CD14-positive monocyte (primary cell): ENCODE data around the gene TMEM141. TPM values are rescaled to one million over a fixed set of nuclear protein-coding genes. Genes with fewer than 3 reads are reported as not detected.
"Not testable (repeated sequence)": the region's sequence is repeated elsewhere in the genome, so short reads cannot be mapped to it uniquely, and the experiment has no call there.

ENCODE experiments used
- DNase-seq, 3 donors: peaks; one replicate each; pipeline ENCODE4 v3.0.0-alpha.2; 2011 to 2022
- H2AFZ ChIP-seq: 2 replicates; pipeline ENCODE4 v1.6.0; 2012; ENCODE audit warnings: mild to moderate bottlenecking, low read depth, low read length, inconsistent platforms; ENCODE audit not compliant: insufficient read depth, poor library complexity, severe bottlenecking
- H3K27ac ChIP-seq, 2 donors: 1 replicate in 1 of 2; 2 replicates in 1 of 2; pipeline ENCODE4 v1.5.1; 2012 to 2013; ENCODE audit warnings: low read length in 2 of 2, control low read depth in 1 of 2, inconsistent platforms in 1 of 2, low read depth in 1 of 2, mild to moderate bottlenecking in 1 of 2
- H3K27me3 ChIP-seq, 2 donors: one replicate each; pipeline versions ENCODE4 v1.6.0 to v1.6.1; 2011 to 2013; ENCODE audit warnings: low read length in 2 of 2; ENCODE audit not compliant: control insufficient read depth in 2 of 2, insufficient read depth in 2 of 2
- H3K36me3 ChIP-seq, 2 donors: replicated peaks in 1 of 2; 1 replicate in 1 of 2; 2 replicates in 1 of 2; pipeline versions ENCODE4 v1.5.1 to v1.6.1; 2012 to 2013; ENCODE audit warnings: low read length in 2 of 2, control low read depth in 1 of 2, inconsistent platforms in 1 of 2, mild to moderate bottlenecking in 1 of 2; ENCODE audit not compliant: insufficient read depth in 2 of 2, control insufficient read depth in 1 of 2
- H3K4me1 ChIP-seq, 2 donors: 1 replicate in 1 of 2; 2 replicates in 1 of 2; pipeline versions ENCODE4 v1.5.1 to v1.6.1; 2012 to 2013; ENCODE audit warnings: low read length in 2 of 2, control low read depth in 1 of 2, inconsistent platforms in 1 of 2, mild to moderate bottlenecking in 1 of 2, moderate library complexity in 1 of 2; ENCODE audit not compliant: insufficient read depth in 2 of 2, control insufficient read depth in 1 of 2
- H3K4me2 ChIP-seq: replicated peaks from 2 replicates; pipeline ENCODE3; 2012; ENCODE audit warnings: low read length, moderate library complexity, mild to moderate bottlenecking; ENCODE audit not compliant: poor library complexity, severe bottlenecking; ENCODE audit errors: extremely low read depth
- H3K4me3 ChIP-seq, 3 experiments: fragments of 200-600 bp in 1 of 3; sonication (generic) in 1 of 3; replicated peaks in 1 of 3; 1 replicate in 2 of 3; 2 replicates in 1 of 3; pipeline ENCODE4 v1.5.1; 2011 to 2013; ENCODE audit warnings: low read length in 3 of 3, mild to moderate bottlenecking in 3 of 3, control low read depth in 2 of 3, low read depth in 2 of 3, inconsistent platforms in 1 of 3, moderate library complexity in 1 of 3
- H3K79me2 ChIP-seq: 2 replicates; pipeline ENCODE4 v1.6.0; 2012; ENCODE audit warnings: mild to moderate bottlenecking, control low read depth, inconsistent platforms, low read length, moderate library complexity; ENCODE audit not compliant: insufficient read depth
- H3K9ac ChIP-seq: 2 replicates; pipeline ENCODE4 v1.6.0; 2017; ENCODE audit warnings: low read length, mild to moderate bottlenecking; ENCODE audit not compliant: insufficient read depth, poor library complexity, severe bottlenecking
- H3K9me3 ChIP-seq, 2 donors: replicated peaks in 1 of 2; 1 replicate in 1 of 2; 2 replicates in 1 of 2; pipeline versions ENCODE4 v1.5.1 to v1.6.1; 2012 to 2013; ENCODE audit warnings: low read length in 2 of 2, control low read depth in 1 of 2; ENCODE audit not compliant: control insufficient read depth in 1 of 2, insufficient read depth in 1 of 2
- H4K20me1 ChIP-seq: 2 replicates; pipeline ENCODE4 v1.6.0; 2012; ENCODE audit warnings: mild to moderate bottlenecking, low read length, control low read depth, moderate library complexity; ENCODE audit not compliant: insufficient read depth
- H3K27ac Mint-ChIP-seq, 7 donors: one replicate each; pipeline ENCODE4 v1.8.0; 2020; ENCODE audit warnings: mild to moderate bottlenecking in 7 of 7, mixed read lengths in 7 of 7, moderate library complexity in 6 of 7, inconsistent platforms in 2 of 7
- H3K27me3 Mint-ChIP-seq, 3 donors: one replicate each; pipeline ENCODE4 v1.8.0; 2021 to 2022; ENCODE audit warnings: low read depth in 3 of 3, mild to moderate bottlenecking in 3 of 3, mixed read lengths in 3 of 3, moderate library complexity in 3 of 3, inconsistent platforms in 1 of 3
- H3K36me3 Mint-ChIP-seq, 2 donors: one replicate each; pipeline ENCODE4 v1.8.0; 2020; ENCODE audit warnings: mixed read lengths in 2 of 2, inconsistent platforms in 1 of 2, mild to moderate bottlenecking in 1 of 2
- H3K4me1 Mint-ChIP-seq: one replicate; pipeline ENCODE4 v1.8.0; 2020; ENCODE audit warnings: mild to moderate bottlenecking, mixed read lengths
- H3K4me3 Mint-ChIP-seq, 2 donors: one replicate each; pipeline ENCODE4 v1.8.0; 2020; ENCODE audit warnings: mild to moderate bottlenecking in 2 of 2, mixed read lengths in 2 of 2, moderate library complexity in 1 of 2
- H3K9me3 Mint-ChIP-seq, 7 donors: one replicate each; pipeline ENCODE4 v1.8.0; 2020 to 2022; ENCODE audit warnings: mixed read lengths in 7 of 7, mild to moderate bottlenecking in 6 of 7, moderate library complexity in 6 of 7, inconsistent platforms in 2 of 7
- CTCF ChIP-seq: fragments of 200-600 bp; IDR thresholded peaks from one replicate; pipeline ENCODE4 v1.8.0; 2022; ENCODE audit warnings: antibody characterized with exemption, mild to moderate bottlenecking
- WGBS: methylation state at CpG from one replicate; pipeline ENCODE4 v1.1.5; 2013; ENCODE audit warnings: missing lambda C conversion rate; ENCODE audit not compliant: insufficient coverage; 5-methylcytosine and 5-hydroxymethylcytosine counted together
- intact Hi-C, 2 donors: fragments of 100-400 bp; cut with micrococcal nuclease; formaldehyde crosslinking; loops; one replicate each; pipeline versions ENCODE4 v1.15.0 to v1.15.1; 2023
- polyA plus RNA-seq, 3 donors: library from polyadenylated mRNA; depleted of rRNA in 1 of 3; unstranded in 2 of 3; stranded (reverse) in 1 of 3; fragments of 300-500 nt in 2 of 3; fragments of >200 nt in 1 of 3; fragmentation: Illumina TruSeq in 2 of 3; gene quantifications; 1 replicate in 2 of 3; 2 replicates in 1 of 3; pipeline ENCODE4 v1.2.3, GENCODE V29; 2012 to 2021
- small RNA-seq: library from RNA; depleted of rRNA; stranded (forward); fragments of <200 nt; gene quantifications from one replicate; pipeline ENCODE3, GENCODE V24; 2012; ENCODE audit warnings: low read depth; ENCODE audit not compliant: insufficient read length

TMEM141 gene
- polyA plus RNA-seq, 3 donors, result 33.1 to 47.2 (median 39.2) TPM

DNA sequence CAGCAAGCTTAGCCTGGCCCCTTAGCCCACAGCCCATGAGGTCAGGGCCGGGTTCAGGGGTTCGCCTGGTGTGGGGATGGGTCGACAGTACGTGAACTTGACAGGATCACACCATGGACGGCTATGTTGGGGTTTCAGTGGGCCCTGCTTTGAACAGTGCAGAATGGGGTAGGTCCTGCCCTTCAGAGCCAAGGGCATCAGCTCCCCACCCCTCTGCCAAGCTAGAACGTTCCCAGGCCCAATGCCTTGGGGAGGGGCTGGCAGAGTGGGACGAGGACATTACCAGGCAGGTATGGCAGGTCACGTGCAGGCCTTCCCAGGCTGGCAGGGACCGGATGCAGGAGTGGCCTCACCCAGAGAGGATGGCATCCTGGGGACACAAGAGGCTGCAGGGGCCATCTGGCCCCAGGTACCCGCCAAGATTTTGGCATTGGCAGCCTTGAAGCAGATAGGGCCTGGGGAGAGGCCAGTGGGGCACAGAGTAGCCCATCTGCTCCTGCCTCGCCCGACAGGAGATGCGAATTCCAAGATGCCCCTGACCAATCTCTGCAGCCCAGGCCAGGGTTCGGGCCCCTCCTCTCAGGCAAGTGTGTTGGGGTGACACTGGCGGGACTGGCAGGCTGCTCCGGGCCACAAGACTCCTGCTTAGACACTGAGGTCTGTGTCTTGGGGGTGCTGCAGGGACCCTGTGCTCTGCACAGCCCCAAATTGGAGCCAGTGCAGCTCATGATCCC lies 50.7 kb downstream of the TMEM141 start:
- H3K9ac ChIP-seq, H3K9me3 ChIP-seq, H3K27ac Mint-ChIP-seq, H4K20me1 ChIP-seq, H3K79me2 ChIP-seq, DNase-seq, H3K27ac ChIP-seq: not testable (repeated sequence)
- H3K9me3 Mint-ChIP-seq, result peaks cover 0 to 15% (median 9%) of the 10 kb centered on the region in 7 donors
- Histone ChIP-seq H3K4me2 (peak overlapping the region; percentile 72), H3K4me1 (peaks cover 15 to 31% of the 10 kb centered on the region in 2 donors), H3K4me3 (peak overlapping the region in 1 of 3 experiments; percentile 74), H3K36me3 (peaks cover 18 to 22% of the 10 kb centered on the region in 2 donors), H2AFZ (peak overlapping the region; percentile 78), H3K27me3 (peaks cover 12 to 31% of the 10 kb centered on the region in 2 donors)
- peak overlapping the region; percentile 70 to 86 for H3K4me3 Mint-ChIP-seq
- H3K27me3 Mint-ChIP-seq, result peaks cover 21 to 45% (median 32%) of the 10 kb centered on the region in 3 donors
- intact Hi-C loops, result loop anchor here (5.0 to 10.0 kb wide), 3 partner anchors 35 to 190 kb away; partner anchors contain the start of genes C8G (in 1 of the 2), FBXW5 (in 1 of the 2), FUT7 (in 1 of the 2) and RABL6 (in 1 of the 2)
- peaks cover 12% of the 10 kb centered on the region for H3K4me1 Mint-ChIP-seq
- WGBS, result 78% methylated on average over 5 of the region's 16 CpGs
- H3K36me3 Mint-ChIP-seq, result peaks cover 18 to 32% of the 10 kb centered on the region in 2 donors

DNA sequence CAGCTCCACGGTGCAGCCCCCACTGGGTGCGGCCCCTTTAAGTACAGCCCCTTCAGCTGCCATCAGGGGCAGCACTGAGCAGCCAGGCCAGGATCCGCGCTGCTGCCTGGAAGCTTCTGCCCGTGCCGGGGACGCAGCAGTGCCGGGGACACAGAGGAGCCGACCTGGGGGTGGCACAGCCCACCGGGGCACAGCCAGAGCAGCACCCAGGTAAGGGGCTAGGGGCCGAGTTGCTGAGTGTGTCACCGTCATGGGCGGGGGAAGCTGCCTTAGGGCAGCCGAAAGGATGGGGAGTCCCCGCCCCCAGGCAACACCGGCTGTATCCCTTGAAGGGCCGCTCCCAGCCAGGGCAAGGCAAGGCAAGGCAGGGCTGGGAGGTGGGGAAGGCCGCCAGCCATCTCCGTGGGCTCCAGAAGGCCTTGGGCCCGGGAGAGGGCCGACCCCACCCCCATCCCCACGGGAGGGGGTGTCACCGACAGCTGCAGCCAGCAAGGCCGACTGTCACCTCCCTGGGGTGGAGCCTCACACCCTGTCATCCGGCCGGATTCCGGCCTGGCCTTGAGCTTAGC lies 51.3 kb downstream of the TMEM141 start, which contains the start of gene AJM1:
TSS of gene AJM1 (plus strand) at position 99 of the 569 bp plus-strand sequence. CDS start 1,937 bp downstream, outside the sequence.
- peaks cover 24 to 51% (median 37%) of the 10 kb centered on the region in 3 donors for H3K27me3 Mint-ChIP-seq
- H3K4me3 Mint-ChIP-seq, result peak within 1 kb of the TSS; percentile 70 to 86
- intact Hi-C loops, result loop anchor here (5.0 to 10.0 kb wide), 3 partner anchors 35 to 190 kb away; partner anchors contain the start of genes C8G (in 1 of the 2), FBXW5 (in 1 of the 2), FUT7 (in 1 of the 2) and RABL6 (in 1 of the 2)
- peak within 1 kb of the TSS; percentile 78 for H2AFZ ChIP-seq
- peaks cover 18 to 22% of the 10 kb centered on the region in 2 donors for H3K36me3 ChIP-seq
- H3K79me2 ChIP-seq, H3K9me3 ChIP-seq, H3K27ac ChIP-seq, H3K27ac Mint-ChIP-seq, H4K20me1 ChIP-seq: not testable (repeated sequence)
- peaks cover 12 to 36% of the 10 kb centered on the region in 2 donors for H3K27me3 ChIP-seq
- H3K4me1 Mint-ChIP-seq, result peaks cover 15% of the 10 kb centered on the region
- peak within 1 kb of the TSS; percentile 72 for H3K4me2 ChIP-seq
- H3K9ac ChIP-seq, result peak within 1 kb of the TSS; percentile 46
- peaks cover 0 to 15% (median 12%) of the 10 kb centered on the region in 7 donors for H3K9me3 Mint-ChIP-seq
- H3K36me3 Mint-ChIP-seq, result peaks cover 18 to 29% of the 10 kb centered on the region in 2 donors
- peaks cover 19 to 37% of the 10 kb centered on the region in 2 donors for H3K4me1 ChIP-seq
- peak within 1 kb of the TSS; percentile 18 to 74 (median 43) for H3K4me3 ChIP-seq
- peak; percentile 65 to 67 (median 66) for DNase-seq
- under 1% methylated on average over 16 of the region's 27 CpGs for WGBS
- peak; percentile 91 for TF ChIP-seq CTCF

Small RNA genes within 50 kb of the gene (small RNA-seq; reads per million reads assigned to genes)
- gene AL355987.2 (not detected), gene ATP6V1G1P3 (not detected), gene MIR4292 (not detected), gene MIR6722 (not detected)

Other genes with a start within 250 kb of the TMEM141 start
- 10 to 100 TPM in 1 of 3 donors, 1 to 10 TPM in 2; 1.4 to 33.0 (median 2.2) TPM for gene NOTCH1, start 245.3 kb upstream of the TMEM141 start, polyA plus RNA-seq
- gene EGFL7, start 128.4 kb upstream of the TMEM141 start, polyA plus RNA-seq, result 1 to 10 TPM; 1.3 to 2.8 (median 2.2) TPM
- gene AGPAT2, start 103.9 kb upstream of the TMEM141 start, polyA plus RNA-seq, result 100 to 1,000 TPM in 2 of 3 donors, 10 to 100 TPM in 1; 80.1 to 139 (median 116) TPM
- gene DIPK1B, start 78.8 kb upstream of the TMEM141 start, polyA plus RNA-seq, result under 1 TPM in 1 of 3 donors, not detected in 2; 0.10 TPM
- under 1 TPM in 1 of 3 donors, not detected in 2; 0.16 TPM for gene LCN10, start 48.4 kb upstream of the TMEM141 start, polyA plus RNA-seq
- gene LCN6, start 42.8 kb upstream of the TMEM141 start, polyA plus RNA-seq, result not detected
- under 1 TPM in 1 of 3 donors, not detected in 2; 0.27 TPM for gene LCN8, start 33.1 kb upstream of the TMEM141 start, polyA plus RNA-seq
- gene LCN15, start 26.8 kb upstream of the TMEM141 start, polyA plus RNA-seq, result not detected
- gene CCDC183, start 5.0 kb downstream of the TMEM141 start, polyA plus RNA-seq, result 1 to 10 TPM in 1 of 3 donors, under 1 TPM in 1, not detected in 1; 0.54 to 2.1 TPM
- 10 to 100 TPM in 1 of 3 donors, 1 to 10 TPM in 2; 6.7 to 30.9 (median 8.1) TPM for gene RABL6, start 16.6 kb downstream of the TMEM141 start, polyA plus RNA-seq
- gene AJM1, start 51.1 kb downstream of the TMEM141 start, polyA plus RNA-seq, result 1 to 10 TPM in 1 of 3 donors, under 1 TPM in 2; 0.10 to 2.0 (median 0.18) TPM
- gene PHPT1, start 58.1 kb downstream of the TMEM141 start, polyA plus RNA-seq, result 100 to 1,000 TPM in 1 of 3 donors, 10 to 100 TPM in 2; 70.0 to 163 (median 94.3) TPM
- 1 to 10 TPM in 1 of 3 donors, under 1 TPM in 1, not detected in 1; 0.07 to 5.2 TPM for gene MAMDC4, start 61.0 kb downstream of the TMEM141 start, polyA plus RNA-seq
- 100 to 1,000 TPM; 245 to 407 (median 264) TPM for gene EDF1, start 75.0 kb downstream of the TMEM141 start, polyA plus RNA-seq
- gene TRAF2, start 95.2 kb downstream of the TMEM141 start, polyA plus RNA-seq, result 1 to 10 TPM; 1.6 to 6.1 (median 2.0) TPM
- 100 to 1,000 TPM in 1 of 3 donors, 10 to 100 TPM in 2; 85.3 to 117 (median 92.7) TPM for gene FBXW5, start 153.4 kb downstream of the TMEM141 start, polyA plus RNA-seq
- gene C8G, start 153.9 kb downstream of the TMEM141 start, polyA plus RNA-seq, result under 1 TPM in 2 of 3 donors, not detected in 1; 0.55 to 0.72 TPM
- gene LCN12, start 160.9 kb downstream of the TMEM141 start, polyA plus RNA-seq, result under 1 TPM in 1 of 3 donors, not detected in 2; 0.29 TPM
- 1 to 10 TPM in 1 of 3 donors, under 1 TPM in 1, not detected in 1; 0.34 to 1.5 TPM for gene PTGDS, start 186.2 kb downstream of the TMEM141 start, polyA plus RNA-seq
- gene LCNL1, start 191.6 kb downstream of the TMEM141 start, polyA plus RNA-seq, result under 1 TPM in 1 of 3 donors, not detected in 2; 0.04 TPM
- 10 to 100 TPM; 35.3 to 92.9 (median 40.7) TPM for gene PAXX, start 201.1 kb downstream of the TMEM141 start, polyA plus RNA-seq
- under 1 TPM in 2 of 3 donors, not detected in 1; 0.29 to 0.51 TPM for gene CLIC3, start 205.2 kb downstream of the TMEM141 start, polyA plus RNA-seq
- gene ABCA2, start 236.9 kb downstream of the TMEM141 start, polyA plus RNA-seq, result 10 to 100 TPM in 1 of 3 donors, under 1 TPM in 2; 0.18 to 30.7 (median 0.40) TPM
- 10 to 100 TPM in 2 of 3 donors, 1 to 10 TPM in 1; 6.1 to 13.4 (median 10.5) TPM for gene FUT7, start 240.7 kb downstream of the TMEM141 start, polyA plus RNA-seq